Renal cortex interstitium (tissue), 11 donors: Measurements from ENCODE around the gene SH3GLB1. TPM values are rescaled to one million over a fixed set of nuclear protein-coding genes. Genes with fewer than 3 reads are reported as not detected.

Experiments used
- DNase-seq, 11 donors: peaks; one replicate each; pipeline ENCODE4 v3.0.0-alpha.2; 2013; ENCODE audit warnings: low read depth in 9 of 11, low spot score in 4 of 11; ENCODE audit errors: extremely low read depth in 1 of 11
- polyA plus RNA-seq, 3 donors: library from polyadenylated mRNA; unstranded; fragments of 120-200 nt; gene quantifications; one replicate each; pipeline ENCODE4 v1.2.1, GENCODE V29; 2013; ENCODE audit not compliant: insufficient read length in 3 of 3

The SH3GLB1 gene
- polyA plus RNA-seq, 3 donors, result 71.6 to 87.3 (median 74.6) TPM

DNA sequence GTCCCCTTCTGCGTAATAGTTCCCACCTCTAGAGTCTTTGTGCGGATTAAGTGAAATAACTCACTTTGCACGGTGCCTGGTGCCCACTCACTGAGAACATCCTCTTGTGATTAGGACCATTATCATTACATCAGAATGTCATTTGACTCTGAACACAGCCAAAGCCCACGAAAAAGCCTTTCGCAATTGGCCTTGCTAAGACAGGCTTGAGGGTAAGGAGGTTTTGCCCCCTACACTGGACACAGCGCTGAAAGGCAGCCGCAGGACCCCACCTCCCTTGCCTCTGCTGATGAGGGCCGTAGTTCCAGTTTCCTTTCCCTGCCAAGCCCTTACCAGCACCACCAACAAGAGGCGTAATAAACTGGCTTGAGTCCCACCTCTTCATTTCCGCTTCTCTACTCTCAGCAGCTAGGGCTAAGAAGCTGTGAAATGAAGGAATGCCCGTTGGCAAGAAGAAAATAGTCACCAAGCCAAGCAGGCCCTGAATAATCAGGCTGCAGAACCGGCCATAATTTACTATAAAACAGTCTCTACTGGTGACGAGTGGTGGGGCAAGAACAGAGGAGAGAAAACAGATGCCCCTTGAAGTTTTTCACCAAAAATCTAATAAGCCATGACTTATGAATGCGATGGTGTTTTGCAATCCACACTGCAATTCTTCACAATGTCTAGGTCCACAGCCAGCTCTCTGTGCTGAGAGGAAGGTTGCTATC lies 53.1 kb downstream of the SH3GLB1 start:
- no peak for DNase-seq

DNA sequence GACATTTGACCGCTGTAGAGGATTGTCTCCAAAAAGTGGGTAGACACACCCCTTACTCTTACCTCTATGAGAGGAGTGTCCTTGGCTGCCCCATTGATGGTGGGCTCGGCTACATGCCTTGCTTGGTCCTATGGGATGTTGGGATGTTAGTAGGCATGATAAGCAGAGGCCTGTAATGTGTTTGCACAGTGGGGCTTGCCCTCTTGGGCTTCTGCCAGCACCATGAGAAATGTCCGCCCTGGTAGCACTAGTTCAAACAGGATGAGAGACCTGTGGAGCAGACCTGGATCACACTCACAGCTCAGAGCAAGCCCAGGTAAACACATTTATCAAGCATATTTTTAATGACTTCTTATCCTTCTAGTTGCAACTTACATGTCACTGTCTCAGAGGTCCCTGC lies 54.2 kb downstream of the SH3GLB1 start:
- DNase-seq, result no peak

DNA sequence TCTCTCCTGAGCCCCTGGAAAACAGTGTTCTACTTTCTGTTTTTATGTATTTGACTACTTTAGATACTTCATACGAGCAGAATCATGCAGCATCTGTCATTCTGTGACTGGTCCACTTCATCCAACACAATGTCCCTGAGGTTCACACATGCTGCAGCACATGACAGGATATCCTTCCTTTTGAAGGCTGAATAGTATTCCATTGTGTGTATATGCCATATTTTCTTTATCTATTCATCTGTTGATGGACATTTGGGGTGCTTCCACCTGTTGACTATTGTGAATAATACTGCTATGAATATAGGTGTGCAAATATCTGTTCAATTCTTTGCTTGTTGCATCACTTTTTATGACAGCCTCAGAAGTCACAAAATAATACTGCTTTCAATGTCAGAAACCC lies 55.8 kb downstream of the SH3GLB1 start:
- no peak for DNase-seq

DNA sequence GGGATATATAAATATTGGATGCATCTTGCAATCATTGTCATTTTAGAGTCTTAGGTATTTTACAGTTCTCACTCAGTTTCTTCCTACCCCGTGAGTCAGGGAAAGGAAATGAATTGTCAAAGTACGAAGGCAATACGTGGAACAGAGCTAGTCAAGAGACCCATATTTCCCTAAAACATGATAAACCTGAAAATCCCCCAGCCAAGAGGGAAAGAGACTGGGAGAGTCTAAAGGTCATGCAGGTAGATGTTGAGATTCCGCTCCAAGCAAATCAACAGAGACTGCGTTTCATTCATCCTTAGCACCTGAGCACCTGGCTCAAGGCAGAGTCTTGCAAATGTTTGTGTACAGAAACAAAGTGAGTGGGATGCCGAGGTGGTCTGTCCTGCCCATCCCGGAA lies 58.0 kb downstream of the SH3GLB1 start:
- no peak for DNase-seq

DNA sequence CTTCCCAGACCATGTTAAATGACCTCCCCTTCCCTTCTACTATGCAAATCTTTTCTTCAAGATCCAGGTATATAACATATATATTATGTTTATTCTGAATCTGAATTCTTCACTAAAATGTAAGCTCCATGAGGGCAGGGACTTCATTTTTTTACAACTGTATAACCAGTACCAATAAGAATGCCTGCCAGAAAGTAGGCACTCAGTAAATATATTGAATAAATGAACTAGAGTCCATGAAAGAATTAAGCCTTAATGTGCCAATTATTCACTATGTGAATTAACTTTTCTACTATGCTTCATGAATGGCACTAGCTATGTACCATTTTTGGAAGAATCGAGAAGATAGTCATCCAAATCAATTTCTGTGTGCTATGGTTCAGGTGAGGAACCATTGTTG lies 60.1 kb downstream of the SH3GLB1 start:
- DNase-seq, result no peak

DNA sequence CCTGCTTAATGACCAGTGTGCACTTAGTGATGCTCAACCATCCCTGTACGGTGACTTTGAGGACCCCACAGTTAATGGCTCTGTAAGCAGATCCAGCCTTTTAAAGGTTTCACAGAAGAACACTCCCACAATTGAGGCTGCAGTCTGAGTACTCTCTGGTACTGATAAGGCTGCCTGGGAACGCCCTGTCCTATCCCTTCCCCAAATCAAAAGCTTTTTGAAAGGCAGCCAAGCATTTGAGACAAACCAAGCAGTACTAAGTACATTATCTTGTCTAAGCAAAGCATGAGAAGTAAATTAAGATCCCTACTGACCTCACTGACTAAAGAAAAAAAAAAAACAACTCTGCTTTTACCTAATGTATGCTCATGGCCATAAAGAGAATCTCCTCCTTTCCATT lies 60.7 kb downstream of the SH3GLB1 start:
- peak in 1 of 11 donors; percentile 11 for DNase-seq

DNA sequence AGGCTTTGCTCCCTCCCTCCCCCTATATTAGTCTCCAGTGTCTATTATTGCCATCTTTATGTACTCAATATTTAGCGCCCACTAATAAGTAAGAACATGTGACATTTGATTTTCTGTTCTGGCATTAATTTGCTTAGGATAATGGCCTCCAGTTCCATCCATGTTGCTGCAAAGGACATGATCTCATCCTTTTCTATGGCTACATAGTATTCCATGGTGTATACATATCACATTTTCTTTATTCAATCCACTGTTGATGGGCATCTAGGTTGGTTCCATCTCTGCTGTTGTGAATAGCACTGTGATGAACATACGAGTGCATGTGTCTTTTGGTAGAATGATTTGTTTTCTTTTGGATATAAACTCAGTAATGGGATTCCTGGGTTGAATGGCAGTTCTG lies 61.3 kb downstream of the SH3GLB1 start:
- DNase-seq, result no peak

DNA sequence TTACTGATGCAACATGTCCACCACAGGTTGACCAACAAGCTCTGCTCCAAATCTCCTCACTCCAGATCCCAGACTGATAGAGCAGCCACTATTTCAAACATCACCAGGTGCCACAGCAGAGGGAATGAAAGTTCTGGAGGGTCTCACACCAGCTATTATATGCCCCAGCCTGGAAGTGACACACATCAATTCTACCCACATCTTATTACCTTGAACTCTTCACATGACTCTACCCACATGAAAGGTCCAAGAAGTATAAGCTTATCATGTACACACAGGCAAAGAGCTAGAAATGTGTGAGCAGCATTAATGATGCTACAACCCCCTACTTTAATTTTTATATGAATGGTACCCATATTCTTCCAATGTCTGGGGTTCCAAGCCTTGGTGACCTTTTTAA lies 64.2 kb downstream of the SH3GLB1 start:
- DNase-seq, result no peak

DNA sequence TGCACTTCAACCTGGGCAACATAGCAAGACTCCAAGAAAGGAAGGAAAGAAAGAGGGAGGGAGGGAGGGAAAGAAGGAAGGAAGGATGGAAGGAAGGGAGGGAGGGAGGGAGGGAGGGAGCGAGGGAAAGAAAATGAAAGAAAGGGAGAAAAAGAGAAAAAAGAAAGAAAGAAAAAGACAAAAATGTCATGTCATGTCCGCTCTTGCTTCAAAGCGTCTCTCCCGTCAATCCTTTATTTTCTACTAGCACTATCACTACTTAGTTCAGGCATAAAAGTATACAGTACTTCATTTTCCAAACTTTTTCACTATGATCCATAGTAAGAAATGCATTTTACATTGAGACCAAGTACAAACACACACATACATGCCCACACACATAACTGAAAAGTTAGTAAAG lies 64.7 kb downstream of the SH3GLB1 start:
- no peak for DNase-seq

DNA sequence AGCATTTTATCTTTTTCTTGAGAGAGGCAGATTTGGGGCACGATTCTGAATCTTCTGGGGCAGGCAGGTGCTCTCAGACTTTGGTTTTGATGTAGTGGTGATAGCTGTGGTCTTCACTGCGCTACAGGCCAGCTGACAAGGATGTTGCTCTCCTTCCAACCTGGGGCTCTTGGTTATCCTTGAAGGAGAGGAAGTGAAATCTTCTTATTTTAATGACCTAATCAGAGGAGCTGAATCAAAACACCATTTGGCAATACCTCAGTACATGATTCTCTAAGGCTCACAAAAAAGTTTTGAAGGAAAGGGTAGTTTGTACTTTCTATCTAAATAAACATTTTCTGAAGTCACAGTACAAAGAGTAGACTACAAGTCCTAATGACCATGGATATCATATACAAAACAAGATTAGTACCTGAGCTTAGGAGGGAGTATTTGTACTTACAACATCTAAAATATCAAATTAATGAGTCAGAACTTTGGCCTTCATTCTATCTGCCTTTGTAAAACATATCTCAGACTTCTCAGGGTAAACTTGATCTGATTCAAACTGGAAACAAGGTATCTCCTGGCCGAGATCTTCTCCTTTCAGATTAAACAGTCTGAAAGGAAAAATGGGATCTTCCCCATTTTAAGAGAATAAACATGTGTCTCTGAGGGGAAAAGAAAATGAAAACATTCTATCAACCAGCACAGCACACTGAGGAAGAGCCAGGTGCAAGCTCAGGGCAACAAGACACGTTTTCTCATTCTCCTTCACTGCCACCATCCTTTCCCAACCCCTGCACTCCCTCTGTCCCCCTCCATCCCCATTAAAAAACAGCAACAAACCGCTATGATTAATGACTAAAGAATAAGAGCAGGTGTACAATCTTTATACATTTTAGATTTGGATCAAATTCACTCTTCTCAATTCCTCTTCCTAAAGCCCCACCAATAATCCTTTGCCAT lies 69.2 kb downstream of the SH3GLB1 start:
- no peak for DNase-seq

DNA sequence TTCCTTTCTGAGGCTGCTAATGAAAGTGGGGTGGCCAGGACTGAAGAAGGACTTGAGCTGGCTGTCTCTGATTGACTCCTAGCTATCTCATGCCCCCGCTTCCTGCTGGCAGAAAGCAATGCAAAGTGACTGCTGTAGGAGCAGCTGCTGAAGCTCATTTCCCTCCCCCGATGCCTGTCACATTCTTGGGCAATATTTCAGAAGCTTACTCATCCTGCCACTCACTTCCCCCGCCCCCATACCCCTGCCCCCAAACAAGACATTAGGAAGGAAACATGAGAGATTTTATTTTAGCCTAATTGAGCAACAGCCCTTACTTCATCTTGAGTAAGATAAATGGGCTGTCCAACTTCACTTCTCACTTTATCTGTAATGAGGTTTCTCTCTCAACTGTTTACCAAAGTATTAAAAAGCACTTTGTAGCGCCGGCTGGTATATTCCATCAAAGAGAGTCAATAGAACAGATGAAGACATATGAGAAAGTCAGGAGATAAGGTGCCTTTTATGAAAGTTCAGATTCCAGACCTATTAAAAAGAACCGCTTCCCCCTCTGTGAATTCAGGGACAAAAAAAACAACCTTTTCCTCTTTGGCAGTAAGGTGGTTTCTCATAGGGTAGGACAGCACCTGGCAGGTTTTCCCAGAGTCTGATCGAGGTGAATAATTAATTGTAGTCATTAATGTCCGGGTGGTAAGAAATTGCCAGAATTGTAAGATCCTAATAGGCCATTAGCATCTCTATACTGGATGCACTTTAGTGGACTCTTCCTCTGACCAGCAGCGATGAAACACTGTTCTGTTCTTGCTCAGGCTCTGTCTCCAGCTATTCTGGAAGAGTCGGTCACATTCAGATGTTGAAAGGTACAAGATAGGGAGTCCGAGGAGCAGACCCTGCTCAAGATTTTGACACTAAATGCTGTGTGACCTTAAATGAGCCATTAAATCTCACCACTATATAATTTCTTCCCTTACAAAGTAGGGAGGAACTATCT lies 70.2 kb downstream of the SH3GLB1 start:
- peak in 10 of 11 donors; percentile 51 to 83 (median 68) for DNase-seq

DNA sequence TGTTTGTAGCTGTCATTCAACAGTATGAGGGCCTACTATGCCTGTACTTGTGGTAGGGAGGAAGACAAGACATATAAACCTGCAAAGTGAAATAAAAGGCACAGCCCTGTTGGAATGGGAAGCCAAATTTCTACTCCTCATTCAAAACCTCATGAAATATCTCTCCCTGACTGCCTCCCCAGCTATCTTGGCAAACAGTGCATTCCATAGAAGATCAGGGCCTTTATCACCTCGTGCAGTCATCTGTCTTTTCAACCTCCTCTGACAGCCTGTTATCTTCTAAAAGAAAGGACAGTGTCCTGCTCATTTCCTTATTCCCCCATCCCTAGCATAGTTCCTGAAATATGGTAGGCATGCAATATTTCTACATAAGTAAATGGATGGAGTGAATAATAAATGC lies 71.0 kb downstream of the SH3GLB1 start:
- DNase-seq, result no peak

DNA sequence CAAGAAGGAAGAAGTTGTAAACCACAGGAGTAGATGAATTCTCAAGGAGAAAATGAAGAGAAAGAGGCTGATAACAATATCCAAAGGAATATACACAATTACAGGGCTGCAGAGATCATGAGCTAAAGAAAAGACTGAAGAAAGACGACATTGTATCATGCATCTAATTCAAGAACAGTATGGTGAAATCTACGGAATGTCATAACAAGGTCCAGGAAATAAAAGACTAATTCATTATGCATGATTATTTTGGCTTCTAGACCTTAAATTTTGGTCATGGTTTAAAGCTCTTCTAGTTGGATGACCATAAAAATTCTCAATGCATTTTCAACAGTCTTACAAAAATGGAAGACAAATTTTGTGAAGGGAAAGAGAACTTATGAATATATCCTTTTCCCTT lies 71.7 kb downstream of the SH3GLB1 start:
- DNase-seq, result no peak

DNA sequence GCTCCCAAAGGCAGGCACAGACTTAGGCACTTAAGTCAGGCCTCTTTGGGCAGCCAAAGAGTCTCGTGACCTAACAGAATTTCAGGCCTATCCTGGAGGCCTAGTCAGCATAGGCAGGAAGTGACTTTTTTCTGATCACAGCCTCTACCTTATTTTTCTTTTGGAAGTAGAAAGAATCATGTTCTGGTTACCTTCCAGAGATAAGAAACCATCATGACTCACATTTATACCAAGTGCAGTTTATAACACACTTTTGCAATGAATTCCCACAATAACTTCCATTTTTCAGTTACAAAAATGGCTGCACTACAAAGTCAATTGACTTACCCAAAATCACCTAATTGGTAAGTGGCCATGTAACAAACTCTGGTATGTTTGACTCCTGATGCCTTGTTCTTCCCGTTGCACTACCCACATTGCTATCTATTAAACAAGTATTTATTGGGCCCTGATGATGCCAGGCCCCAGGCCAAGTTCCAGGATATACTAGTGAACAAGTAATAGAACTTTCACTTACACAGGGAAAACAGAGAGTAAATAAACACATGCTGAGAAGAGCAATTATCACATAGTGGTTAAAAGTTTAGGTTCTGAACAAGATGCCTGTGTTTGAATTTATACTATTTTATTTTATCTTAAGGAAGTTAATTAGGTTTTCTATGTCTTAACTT lies 74.3 kb downstream of the SH3GLB1 start:
- no peak for DNase-seq

DNA sequence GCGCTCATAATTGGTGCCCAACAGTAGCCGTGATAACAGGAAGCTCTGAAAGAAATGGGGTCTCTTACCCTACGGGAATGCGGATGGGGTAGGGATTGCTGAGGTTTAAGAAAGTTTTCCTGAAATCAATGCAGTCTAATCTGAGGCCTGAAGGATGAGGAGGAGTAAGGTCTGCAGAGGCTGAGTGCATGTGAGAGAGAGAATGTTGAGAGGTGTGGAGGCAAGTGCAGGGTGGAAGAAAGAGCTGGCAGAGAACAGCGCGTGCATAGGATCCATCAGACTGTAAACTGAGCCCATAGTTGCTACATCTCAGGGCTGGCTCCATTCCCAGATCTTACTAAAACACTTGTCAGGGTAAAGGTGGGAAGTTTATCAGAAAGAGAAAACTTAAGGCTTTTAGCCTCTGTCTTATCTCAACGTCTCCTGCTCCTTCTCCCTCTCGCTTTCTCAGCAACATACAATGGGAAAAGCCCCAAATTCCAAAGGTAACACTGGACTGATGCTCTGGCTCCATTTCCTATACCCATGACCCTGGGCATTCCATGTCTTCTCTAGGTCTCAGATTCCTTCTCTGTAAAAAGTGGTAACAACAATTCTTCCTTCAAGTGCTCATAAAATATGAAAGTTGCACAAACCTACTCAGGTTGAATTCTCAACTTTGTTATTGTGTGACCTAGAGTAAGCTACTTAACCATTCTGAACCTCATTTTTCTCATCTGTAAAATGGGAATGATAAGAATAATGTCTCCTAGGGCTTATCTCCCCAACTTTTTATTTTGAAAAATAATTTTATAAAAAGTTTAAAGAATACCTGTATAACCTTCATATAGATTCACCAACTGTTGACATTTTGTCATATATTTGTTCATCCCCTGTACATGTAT lies 75.2 kb downstream of the SH3GLB1 start:
- no peak for DNase-seq

DNA sequence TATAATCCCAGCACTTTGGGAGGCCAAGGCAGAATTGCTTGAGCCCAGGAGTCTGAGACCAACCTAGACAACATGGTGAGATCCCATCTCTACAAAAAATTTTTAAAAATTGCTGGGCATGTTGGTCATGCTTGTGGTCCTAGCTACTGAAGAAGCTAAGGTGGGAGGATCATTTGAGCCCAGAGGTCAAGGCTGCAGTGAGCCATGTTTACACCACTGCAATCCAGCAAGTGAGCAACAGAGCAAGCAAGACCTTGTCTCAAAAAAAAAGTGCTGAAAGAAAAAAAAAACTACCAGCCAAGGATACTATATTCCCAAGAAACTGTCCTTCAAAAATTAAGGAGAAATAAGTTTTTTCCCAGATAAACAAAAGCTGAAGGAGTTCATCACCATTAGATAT lies 78.1 kb downstream of the SH3GLB1 start:
- no peak for DNase-seq

DNA sequence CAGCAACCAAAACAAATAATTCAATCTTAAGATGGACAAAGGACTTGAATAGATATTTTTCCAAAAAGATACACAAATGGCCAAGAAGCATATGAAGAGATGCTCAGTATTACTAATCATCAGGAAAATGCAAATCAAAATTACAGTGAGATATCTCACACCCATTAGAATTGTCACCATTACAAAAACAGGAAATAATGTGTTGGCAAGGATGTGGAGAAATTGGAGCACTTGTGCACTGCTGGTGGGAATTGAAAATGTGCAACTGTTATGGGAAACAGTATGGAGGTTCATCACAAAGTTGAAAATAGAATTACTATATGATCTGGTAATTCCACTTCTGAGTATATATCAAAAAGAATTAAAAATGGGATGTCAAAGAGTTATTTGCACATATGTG lies 83.2 kb downstream of the SH3GLB1 start:
- DNase-seq, result no peak
